HG02610 (cell line): ENCODE data around the gene SCUBE1.

ENCODE experiments used
- ATAC-seq: cut with Tn5 transposase; IDR thresholded peaks from one replicate; pipeline ENCODE4 v1.9.1; 2021; ENCODE audit warnings: mild to moderate bottlenecking, moderate library complexity; ENCODE audit not compliant: unreplicated experiment

The SCUBE1 gene

GRCh38 chr22:43330178-43331068 is 12.7 kb downstream of the SCUBE1 start:
- ATAC-seq = no peak

GRCh38 chr22:43329061-43329460 is 14.1 kb downstream of the SCUBE1 start:
- no peak for ATAC-seq

DNA sequence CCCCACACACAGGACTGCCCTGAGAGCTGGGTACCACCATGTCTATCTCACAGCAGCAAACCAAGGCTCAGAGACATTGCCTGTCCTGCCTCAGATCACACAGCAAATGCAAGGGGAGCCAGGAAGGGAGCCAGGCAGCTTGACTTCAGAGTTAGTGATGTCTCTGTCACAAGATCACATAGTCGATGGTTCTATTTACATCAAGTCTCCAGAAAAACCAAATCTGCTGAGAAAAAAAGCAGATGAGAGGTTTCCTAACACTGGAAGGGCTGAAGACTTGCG is 16.1 kb downstream of the SCUBE1 start:
- no peak for ATAC-seq

- ATAC-seq = no peak
Measured at GRCh38 chr22:43326331-43327156, 16.6 kb downstream of the SCUBE1 start.

GRCh38 chr22:43325176-43325575 is 18.0 kb downstream of the SCUBE1 start:
- ATAC-seq = no peak

- no peak for ATAC-seq
Measured at GRCh38 chr22:43320943-43321900, 21.9 kb downstream of the SCUBE1 start.

DNA sequence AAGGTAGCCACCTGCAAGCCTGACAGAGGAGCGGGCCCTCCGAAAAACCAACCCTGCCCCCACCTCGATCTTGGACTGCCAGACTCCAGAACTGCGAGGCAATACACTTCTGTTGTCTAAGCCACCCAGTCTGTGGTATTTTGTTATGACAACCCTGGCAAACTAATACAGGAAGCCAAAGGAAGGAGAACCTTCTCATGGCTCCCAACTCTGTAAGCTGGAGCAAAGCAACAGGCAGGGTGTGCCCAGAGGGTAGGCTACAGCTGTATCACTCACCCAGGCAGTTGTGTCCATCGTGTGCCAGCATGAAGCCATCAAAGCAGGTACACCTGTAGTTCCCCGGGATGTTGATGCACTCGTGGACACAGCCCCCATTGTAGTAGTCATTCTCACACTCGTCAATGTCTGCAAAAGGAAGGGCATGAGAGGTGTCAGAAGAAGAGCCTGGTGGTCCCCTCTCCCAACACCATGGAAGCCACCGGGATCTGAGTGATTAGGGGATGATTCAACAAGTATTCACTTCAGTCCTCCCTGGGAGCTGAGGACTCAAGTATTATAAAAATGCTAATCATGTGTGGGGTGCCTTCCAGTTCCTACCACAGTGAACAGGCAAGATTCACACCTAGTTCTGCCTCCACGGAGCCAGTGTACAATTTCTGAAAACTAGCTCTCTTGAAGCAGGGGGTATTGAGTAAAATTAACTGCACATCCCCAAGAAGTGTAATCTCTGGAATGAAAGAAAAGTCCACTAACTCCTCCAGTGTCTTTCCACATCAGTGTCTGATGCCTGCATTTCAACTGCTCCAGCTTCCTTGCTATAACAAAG is 23.3 kb downstream of the SCUBE1 start:
- no peak for ATAC-seq

- ATAC-seq = no peak
Measured at GRCh38 chr22:43317239-43317638, 25.9 kb downstream of the SCUBE1 start.

GRCh38 chr22:43315687-43316217 is 27.4 kb downstream of the SCUBE1 start:
- no peak for ATAC-seq

DNA sequence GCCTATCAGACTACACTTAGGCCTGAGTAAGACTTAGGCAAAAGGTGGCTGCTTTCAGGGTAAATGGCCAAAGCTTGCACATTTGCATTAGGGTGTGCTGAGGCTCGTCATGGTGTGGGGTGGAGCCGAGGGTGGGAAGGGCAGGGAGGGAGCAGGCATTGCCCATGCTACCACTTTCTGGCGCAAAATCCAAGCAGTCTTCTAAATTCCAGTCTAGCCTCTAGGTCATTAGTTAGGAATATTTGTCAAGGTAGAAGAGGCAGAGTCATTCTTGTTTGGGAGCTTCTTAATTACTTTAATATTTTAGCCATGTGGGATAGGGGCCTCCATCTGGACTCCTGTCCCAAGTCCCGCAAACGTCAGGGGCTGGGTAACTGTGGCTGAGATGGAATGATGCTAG is 28.6 kb downstream of the SCUBE1 start:
- no peak for ATAC-seq

DNA sequence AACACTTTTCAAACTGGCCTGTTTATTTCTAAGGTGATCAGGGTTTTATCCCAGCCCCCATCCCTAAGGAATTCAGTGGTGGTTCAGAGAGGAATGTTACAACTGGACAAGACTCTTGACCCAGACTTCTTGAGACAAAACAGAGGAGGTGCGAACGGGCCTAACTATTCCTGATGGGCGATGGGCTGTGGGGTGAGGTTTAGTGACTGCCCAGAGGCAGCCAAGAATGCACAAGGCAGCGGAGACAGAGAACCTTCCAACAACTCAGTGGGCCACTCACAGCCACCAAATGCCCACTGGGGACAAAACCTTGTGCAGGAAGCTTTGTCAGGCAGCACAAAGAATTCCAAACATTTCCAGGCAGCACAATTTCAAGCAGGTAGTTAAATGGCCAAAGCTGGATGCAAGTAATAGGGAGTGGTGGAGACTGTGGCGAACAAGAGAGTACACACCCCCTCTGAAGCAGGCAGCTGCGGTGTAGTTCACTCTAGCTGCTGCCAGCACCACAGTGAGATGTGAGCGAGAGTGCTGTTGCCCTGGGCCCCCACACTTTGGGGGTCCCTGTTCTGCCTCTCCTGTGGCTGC is 29.2 kb downstream of the SCUBE1 start:
- no peak for ATAC-seq

- no peak for ATAC-seq
Measured at GRCh38 chr22:43313244-43313889, 29.8 kb downstream of the SCUBE1 start.

GRCh38 chr22:43312608-43313007 is 30.6 kb downstream of the SCUBE1 start:
- no peak for ATAC-seq

- ATAC-seq = no peak
Measured at GRCh38 chr22:43310798-43311197, 32.4 kb downstream of the SCUBE1 start.

- ATAC-seq = no peak
Measured at GRCh38 chr22:43310311-43310710, 32.9 kb downstream of the SCUBE1 start.

DNA sequence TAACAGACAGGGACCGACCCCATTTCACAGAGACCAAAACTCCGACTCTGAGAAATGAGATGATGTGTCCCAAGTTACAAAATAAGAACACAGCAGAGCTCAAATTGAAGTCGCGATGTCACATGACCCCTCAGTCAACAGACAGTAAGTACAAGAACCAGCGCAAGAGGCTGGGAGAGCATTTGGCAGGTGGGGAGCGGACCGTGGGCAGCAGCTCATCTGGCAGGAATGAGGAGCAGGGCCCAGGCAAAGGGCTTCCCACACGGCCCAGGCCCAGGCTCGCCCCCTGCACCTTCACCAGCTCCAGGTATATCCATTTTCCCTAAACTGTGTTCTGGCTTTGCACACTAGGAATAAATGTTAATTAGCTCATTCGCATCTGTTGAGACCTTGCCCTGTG is 34.3 kb downstream of the SCUBE1 start:
- ATAC-seq = no peak

GRCh38 chr22:43308060-43308830 is 34.9 kb downstream of the SCUBE1 start:
- no peak for ATAC-seq

DNA sequence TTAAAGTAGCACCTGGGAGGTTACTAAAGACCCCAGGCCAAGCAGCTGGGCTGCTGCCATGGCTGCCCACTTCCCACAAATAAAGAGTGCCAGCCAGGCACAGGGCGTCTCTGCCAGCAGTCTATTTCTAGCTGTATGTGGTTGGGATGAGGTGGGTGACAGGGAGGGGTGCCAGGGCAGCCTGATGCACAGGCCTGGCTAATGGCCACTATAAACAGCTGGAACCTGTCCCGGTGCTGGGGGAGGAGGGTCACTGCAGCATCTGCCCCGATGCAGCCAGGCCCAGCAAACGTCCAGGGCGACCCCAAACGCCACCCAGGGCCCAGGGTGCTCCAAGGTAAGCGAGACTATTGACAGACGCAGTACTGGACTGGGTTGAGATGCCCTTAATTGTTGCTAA is 37.4 kb downstream of the SCUBE1 start:
- ATAC-seq = no peak
